HG02885 (cell line): Measurements from ENCODE around the gene DDX54.
"Not testable (repeated sequence)": the region's sequence is repeated elsewhere in the genome, so short reads cannot be mapped to it uniquely, and the experiment has no call there.

Experiments
- ATAC-seq: cut with Tn5 transposase; IDR thresholded peaks from one replicate; pipeline ENCODE4 v1.9.1; 2021; ENCODE audit warnings: mild to moderate bottlenecking; ENCODE audit not compliant: unreplicated experiment, poor library complexity

Gene DDX54

GRCh38 chr12:113143959-113144358 is 41.3 kb downstream of the DDX54 start:
- ATAC-seq = no peak

- ATAC-seq = no peak
Measured at GRCh38 chr12:113142886-113143332, 42.4 kb downstream of the DDX54 start.

- ATAC-seq = no peak
Measured at GRCh38 chr12:113142173-113142885, 42.9 kb downstream of the DDX54 start.

GRCh38 chr12:113141716-113142115 is 43.6 kb downstream of the DDX54 start:
- ATAC-seq = not testable (repeated sequence)

- no peak for ATAC-seq
Measured at GRCh38 chr12:113140706-113141105, 44.6 kb downstream of the DDX54 start.

GRCh38 chr12:113138826-113139225 is 46.5 kb downstream of the DDX54 start:
- ATAC-seq = no peak

- ATAC-seq = no peak
Measured at GRCh38 chr12:113137861-113138783, 47.2 kb downstream of the DDX54 start.

GRCh38 chr12:113136990-113137511 is 48.2 kb downstream of the DDX54 start:
- no peak for ATAC-seq

- ATAC-seq = no peak
Measured at GRCh38 chr12:113136128-113136989, 48.9 kb downstream of the DDX54 start.

GRCh38 chr12:113135178-113136127 is 49.8 kb downstream of the DDX54 start, which contains the start of gene RASAL1:
TSS of gene RASAL1 (minus strand) at chr12:113135761. CDS start at chr12:113135462, 299 bp downstream.
- ATAC-seq = no peak

- no peak for ATAC-seq
Measured at GRCh38 chr12:113134521-113134951, 50.7 kb downstream of the DDX54 start.

- ATAC-seq = no peak
Measured at GRCh38 chr12:113134071-113134470, 51.2 kb downstream of the DDX54 start.

GRCh38 chr12:113133666-113134065 is 51.6 kb downstream of the DDX54 start:
- no peak for ATAC-seq

- no peak for ATAC-seq
Measured at GRCh38 chr12:113133036-113133435, 52.2 kb downstream of the DDX54 start.

GRCh38 chr12:113131556-113131955 is 53.7 kb downstream of the DDX54 start:
- no peak for ATAC-seq

- ATAC-seq = no peak
Measured at GRCh38 chr12:113130457-113131135, 54.7 kb downstream of the DDX54 start.

- no peak for ATAC-seq
Measured at GRCh38 chr12:113129664-113130456, 55.4 kb downstream of the DDX54 start.
